IMR-90 (cell line): ENCODE measurements around the gene CCR3. TPM values are rescaled to one million over a fixed set of nuclear protein-coding genes. Genes with fewer than 3 reads are reported as not detected.

Experiments used
- ATAC-seq: fragments of 200-7000 bp; cut with Tn5 transposase; 2 replicates; pipeline ENCODE4 v1.9.1; 2020; ENCODE audit warnings: low read depth, mild to moderate bottlenecking, moderate library complexity
- BruUV-seq: library from RNA; stranded (reverse); fragments of 400-500 nt; replicated peaks from 2 replicates; lab custom pipeline; 2021; lab: Mats Ljungman, UMichigan
- CTCF ChIA-PET: fragments of 300-600 bp; formaldehyde crosslinking; extraction: SDS; loops from one replicate; lab custom pipeline; 2021; ENCODE audit warnings: antibody characterized with exemption; lab: Yijun Ruan, JAX
- POLR2A ChIA-PET: fragments of 300-600 bp; sonication (Branson Sonifier 250); formaldehyde crosslinking; loops from one replicate; lab custom pipeline; 2022; ENCODE audit warnings: antibody characterized with exemption; ENCODE audit not compliant: unreplicated experiment; lab: Charles Lee
- DNase-seq: peaks from one replicate; pipeline ENCODE4 v3.0.0; 2013
- H2AFZ ChIP-seq: replicated peaks from 2 replicates; pipeline ENCODE3; 2013; ENCODE audit warnings: low read length, mild to moderate bottlenecking; ENCODE audit not compliant: poor library complexity
- H2AK5ac ChIP-seq: 2 replicates; pipeline ENCODE4 v1.6.1; 2013; ENCODE audit warnings: low read depth, low read length, inconsistent platforms
- H2AK9ac ChIP-seq: replicated peaks from 2 replicates; pipeline ENCODE3; 2013; ENCODE audit warnings: mild to moderate bottlenecking, low read depth, low read length, moderate library complexity; ENCODE audit not compliant: poor library complexity
- H2BK120ac ChIP-seq: 2 replicates; pipeline ENCODE4 v1.6.1; 2013; ENCODE audit warnings: low read depth, low read length, inconsistent platforms
- H2BK15ac ChIP-seq: 3 replicates; pipeline ENCODE4 v1.6.1; 2013; ENCODE audit warnings: low read depth, low read length, inconsistent platforms
- H2BK20ac ChIP-seq: 2 replicates; pipeline ENCODE4 v1.6.1; 2013; ENCODE audit warnings: low read depth, mild to moderate bottlenecking, inconsistent platforms, low read length, moderate library complexity
- H2BK5ac ChIP-seq: 2 replicates; pipeline ENCODE4 v1.6.1; 2013; ENCODE audit warnings: mild to moderate bottlenecking, low read depth, low read length, inconsistent platforms; ENCODE audit not compliant: poor library complexity, severe bottlenecking
- H3K14ac ChIP-seq: replicated peaks from 2 replicates; pipeline ENCODE4 v1.6.1; 2013; ENCODE audit warnings: low read depth, low read length, inconsistent platforms
- H3K18ac ChIP-seq: 2 replicates; pipeline ENCODE4 v1.6.1; 2013; ENCODE audit warnings: low read depth, low read length, control low read depth
- H3K23ac ChIP-seq: 2 replicates; pipeline ENCODE4 v1.6.1; 2013; ENCODE audit warnings: low read depth, low read length, inconsistent platforms
- H3K27ac ChIP-seq: 2 replicates; pipeline ENCODE4 v1.5.1; 2013; ENCODE audit warnings: mild to moderate bottlenecking, control low read depth, low read length; ENCODE audit not compliant: insufficient read depth
- H3K27me3 ChIP-seq: 2 replicates; pipeline ENCODE4 v1.6.1; 2013; ENCODE audit warnings: low read length; ENCODE audit not compliant: control insufficient read depth, insufficient read depth
- H3K36me3 ChIP-seq: 2 replicates; pipeline ENCODE4 v1.6.1; 2013; ENCODE audit warnings: low read length, mixed read lengths; ENCODE audit not compliant: control insufficient read depth, insufficient read depth
- H3K4ac ChIP-seq: 2 replicates; pipeline ENCODE4 v1.6.1; 2013; ENCODE audit warnings: low read depth, low read length, inconsistent platforms
- H3K4me1 ChIP-seq: 2 replicates; pipeline ENCODE4 v1.6.1; 2013; ENCODE audit warnings: low read length, mixed read lengths; ENCODE audit not compliant: control insufficient read depth, insufficient read depth
- H3K4me2 ChIP-seq: 2 replicates; pipeline ENCODE4 v1.6.1; 2013; ENCODE audit warnings: low read depth, mild to moderate bottlenecking, control low read depth, low read length, moderate library complexity
- H3K4me3 ChIP-seq: 2 replicates; pipeline ENCODE4 v1.5.1; 2013; ENCODE audit warnings: low read depth, mild to moderate bottlenecking, control low read depth, low read length, moderate library complexity; ENCODE audit not compliant: insufficient read depth
- H3K56ac ChIP-seq: 2 replicates; pipeline ENCODE4 v1.6.1; 2013; ENCODE audit warnings: low read length, inconsistent platforms; ENCODE audit not compliant: insufficient read depth; ENCODE audit errors: extremely low read depth
- H3K79me1 ChIP-seq, 2 experiments: 2 replicates each; pipeline ENCODE4 v1.6.1; 2013; ENCODE audit warnings: low read length in 2 of 2, inconsistent platforms in 1 of 2, low read depth in 1 of 2
- H3K9ac ChIP-seq: 2 replicates; pipeline ENCODE4 v1.6.1; 2013; ENCODE audit warnings: low read depth, low read length, control low read depth
- H3K9me1 ChIP-seq: 2 replicates; pipeline ENCODE4 v1.6.1; 2013; ENCODE audit warnings: low read length, inconsistent platforms; ENCODE audit not compliant: insufficient read depth
- H3K9me3 ChIP-seq: 2 replicates; pipeline ENCODE4 v1.6.1; 2013; ENCODE audit warnings: low read length; ENCODE audit not compliant: control insufficient read depth, insufficient read depth
- H4K20me1 ChIP-seq: 2 replicates; pipeline ENCODE4 v1.6.1; 2013; ENCODE audit warnings: low read length, inconsistent platforms; ENCODE audit not compliant: insufficient read depth
- H4K5ac ChIP-seq: 2 replicates; pipeline ENCODE4 v1.6.1; 2013; ENCODE audit warnings: mild to moderate bottlenecking, low read depth, low read length, control low read depth
- H4K8ac ChIP-seq, 2 experiments: 2 replicates each; pipeline ENCODE4 v1.6.1; 2013; ENCODE audit warnings: low read depth in 2 of 2, low read length in 2 of 2, control low read depth in 1 of 2, inconsistent platforms in 1 of 2
- H4K91ac ChIP-seq: 2 replicates; pipeline ENCODE4 v1.6.1; 2013; ENCODE audit warnings: low read depth, low read length, inconsistent platforms; ENCODE audit not compliant: insufficient read depth
- BHLHE40 ChIP-seq: fragments of 150-350 bp; IDR thresholded peaks from 2 replicates; pipeline ENCODE4 v1.6.1; 2016; ENCODE audit warnings: mild to moderate bottlenecking, low read depth, low read length
- CEBPB ChIP-seq: IDR thresholded peaks from 2 replicates; pipeline ENCODE4 v1.6.1; 2012; ENCODE audit warnings: low read depth, low read length, improper control_type of control experiment
- CHD1 ChIP-seq: IDR thresholded peaks from 2 replicates; pipeline ENCODE4 v1.6.1; 2012; ENCODE audit warnings: low read depth, low read length, improper control_type of control experiment
- CTCF ChIP-seq: conservative IDR thresholded peaks from 2 replicates; pipeline ENCODE4 v1.5.1; 2012; ENCODE audit warnings: mild to moderate bottlenecking, low read depth, low read length, improper control_type of control experiment
- FOS ChIP-seq: fragments of 150-350 bp; IDR thresholded peaks from 2 replicates; pipeline ENCODE4 v1.6.1; 2016; ENCODE audit warnings: low read depth, low read length
- MAFK ChIP-seq: IDR thresholded peaks from 2 replicates; pipeline ENCODE4 v1.6.1; 2012; ENCODE audit warnings: low read depth, low read length, improper control_type of control experiment
- MAZ ChIP-seq: IDR thresholded peaks from 2 replicates; pipeline ENCODE4 v1.6.1; 2012; ENCODE audit warnings: low read depth, mild to moderate bottlenecking, low read length, improper control_type of control experiment, moderate library complexity, borderline replicate concordance
- NFE2L2 ChIP-seq: fragments of 150-350 bp; IDR thresholded peaks from 2 replicates; pipeline ENCODE4 v1.6.1; 2016; ENCODE audit warnings: low read depth, mild to moderate bottlenecking, low read length
- POLR2A ChIP-seq: IDR thresholded peaks from 2 replicates; pipeline ENCODE4 v1.6.1; 2012; ENCODE audit warnings: mild to moderate bottlenecking, low read depth, low read length
- RAD21 ChIP-seq: IDR thresholded peaks from 2 replicates; pipeline ENCODE4 v1.6.1; 2012; ENCODE audit warnings: low read length, improper control_type of control experiment
- RCOR1 ChIP-seq: IDR thresholded peaks from 2 replicates; pipeline ENCODE4 v1.6.1; 2012; ENCODE audit warnings: mild to moderate bottlenecking, low read length, improper control_type of control experiment; ENCODE audit not compliant: insufficient replicate concordance
- RFX5 ChIP-seq: IDR thresholded peaks from 2 replicates; pipeline ENCODE4 v1.8.0; 2012; ENCODE audit warnings: low read depth, mild to moderate bottlenecking, low read length, moderate library complexity
- SMC3 ChIP-seq: fragments of 150-350 bp; IDR thresholded peaks from 2 replicates; pipeline ENCODE4 v1.6.1; 2016; ENCODE audit warnings: low read depth, mild to moderate bottlenecking, antibody characterized with exemption, low read length, moderate library complexity
- WGBS, 2 experiments: methylation state at CpG; one replicate each; pipeline versions ENCODE4 v1.1.5 to v1.1.7; 2013; ENCODE audit warnings: missing lambda C conversion rate in 2 of 2; ENCODE audit not compliant: insufficient read length in 1 of 2; ENCODE audit errors: extremely low coverage in 2 of 2; 5-methylcytosine and 5-hydroxymethylcytosine counted together
- dilution Hi-C: fragments of 300-500 bp; cut with HindIII; formaldehyde crosslinking; loops from one replicate; pipeline ENCODE4 v1.14.3; 2018; ENCODE audit warnings: low sequenced_read_pairs; ENCODE audit not compliant: unreplicated experiment
- in situ Hi-C: fragments of 300-500 bp; cut with MboI; formaldehyde crosslinking; loops from 3 replicates; pipeline ENCODE4 v1.14.3; 2019; ENCODE audit warnings: low sequenced_read_pairs, inconsistent platforms, mixed read lengths
- intact Hi-C: fragments of 100-400 bp; cut with micrococcal nuclease; formaldehyde crosslinking; loops from 2 replicates; pipeline ENCODE4 v1.10.0; 2022
- polyA plus RNA-seq, 3 experiments: library from polyadenylated mRNA; depleted of rRNA; stranded (reverse); fragments of >200 nt; gene quantifications; 2 replicates each; pipeline ENCODE4 v1.2.3, GENCODE V29; 2012; ENCODE audit warnings: low replicate concordance in 1 of 3
- total RNA-seq: library from RNA; depleted of rRNA; stranded (reverse); fragments of >200 nt; gene quantifications from 2 replicates; pipeline ENCODE4 v1.2.3, GENCODE V29; 2012

CCR3 gene
- total and polyA plus RNA-seq, 2 of the 4 experiments (the other 2 are of a cell fraction), result not detected

- no peak overlapping the region for H2BK15ac ChIP-seq
- TF ChIP-seq CHD1, result no peak
- TF ChIP-seq NFE2L2, result no peak
- no peak for TF ChIP-seq RCOR1
- no peak for TF ChIP-seq POLR2A
- no peak for TF ChIP-seq RAD21
- no peak for TF ChIP-seq MAZ
- TF ChIP-seq SMC3, result no peak
- TF ChIP-seq FOS, result no peak
- TF ChIP-seq CEBPB, result no peak
- TF ChIP-seq CTCF, result no peak
- TF ChIP-seq BHLHE40, result no peak
- TF ChIP-seq MAFK, result no peak
- TF ChIP-seq RFX5, result no peak
- no peaks in the 10 kb centered on the region for H3K4me1 ChIP-seq
- H3K36me3 ChIP-seq, result no peaks in the 10 kb centered on the region
- ChIA-PET CTCF (no interaction called here), POLR2A (no interaction called here)
- no peak overlapping the region for H3K4ac ChIP-seq
- no TSS peak for BruUV-seq
- H3K27ac ChIP-seq, result no peak overlapping the region
- H3K56ac ChIP-seq, result no peak overlapping the region
- no peak overlapping the region for H3K9ac ChIP-seq
- no peak overlapping the region for H2BK5ac ChIP-seq
- no CpG with 5 or more reads among the region's 5 CpGs for WGBS, 2 experiments
- H3K4me3 ChIP-seq, result no peak overlapping the region
- no peak overlapping the region for H4K8ac ChIP-seq
- intact Hi-C loops (no loop called here), in situ Hi-C loops (no loop called here), dilution Hi-C loops (no loop called here)
- H3K27me3 ChIP-seq, result peaks cover 9% of the 10 kb centered on the region
- H3K14ac ChIP-seq, result no peak overlapping the region
- no peak overlapping the region for H4K5ac ChIP-seq
- no peak overlapping the region for H3K23ac ChIP-seq
- no peak overlapping the region for H4K91ac ChIP-seq
- DNase-seq (no peak), ATAC-seq (no peak)
- H2AK9ac ChIP-seq, result no peak overlapping the region
- H2BK20ac ChIP-seq, result no peak overlapping the region
- H3K9me3 ChIP-seq, result peaks cover 10% of the 10 kb centered on the region
- no peaks in the 10 kb centered on the region for H3K79me1 ChIP-seq
- H2AK5ac ChIP-seq, result no peak overlapping the region
- no peaks in the 10 kb centered on the region for H3K9me1 ChIP-seq
- H3K4me2 ChIP-seq, result no peak overlapping the region
- no peak overlapping the region for H2BK120ac ChIP-seq
- no peaks in the 10 kb centered on the region for H4K20me1 ChIP-seq
- H3K18ac ChIP-seq, result no peak overlapping the region
- no peak overlapping the region for H2AFZ ChIP-seq
Observed at GRCh38 chr3:46192939-46193338, 49.3 kb upstream of the CCR3 start.
